ENCODE data around the gene MUC20.
"Not testable (repeated sequence)": the region's sequence is repeated elsewhere in the genome, so short reads cannot be mapped to it uniquely, and the experiment has no call there.

Gene MUC20

DNA sequence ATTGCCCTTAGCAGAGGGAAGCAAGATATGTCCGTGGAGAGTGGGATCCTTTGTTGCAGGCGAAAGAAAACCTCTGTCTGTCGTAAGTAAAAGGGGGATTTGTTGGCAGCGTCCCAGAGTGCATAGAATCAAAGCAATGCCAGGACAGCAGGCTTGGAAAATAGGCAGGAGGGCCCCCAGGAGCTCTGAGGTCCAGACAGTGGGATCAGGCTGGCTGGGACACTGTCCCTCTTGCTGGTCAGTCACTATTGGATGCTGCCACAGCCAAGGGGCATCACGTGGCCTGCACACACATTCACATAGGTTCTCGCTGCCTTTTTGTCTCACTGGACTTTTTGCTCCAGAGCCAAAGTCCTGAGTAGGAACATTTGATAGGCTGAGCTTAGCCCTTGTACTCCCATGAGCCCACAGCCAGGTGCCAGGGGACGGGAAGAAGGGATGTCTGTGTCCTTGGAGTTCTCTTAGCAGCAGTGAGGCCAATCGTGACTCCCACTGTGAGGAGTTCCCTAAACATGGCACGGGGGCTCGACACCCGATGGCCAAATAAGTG lies 10.7 kb downstream of the MUC20 start:
- DNase-seq, result no peak

DNA sequence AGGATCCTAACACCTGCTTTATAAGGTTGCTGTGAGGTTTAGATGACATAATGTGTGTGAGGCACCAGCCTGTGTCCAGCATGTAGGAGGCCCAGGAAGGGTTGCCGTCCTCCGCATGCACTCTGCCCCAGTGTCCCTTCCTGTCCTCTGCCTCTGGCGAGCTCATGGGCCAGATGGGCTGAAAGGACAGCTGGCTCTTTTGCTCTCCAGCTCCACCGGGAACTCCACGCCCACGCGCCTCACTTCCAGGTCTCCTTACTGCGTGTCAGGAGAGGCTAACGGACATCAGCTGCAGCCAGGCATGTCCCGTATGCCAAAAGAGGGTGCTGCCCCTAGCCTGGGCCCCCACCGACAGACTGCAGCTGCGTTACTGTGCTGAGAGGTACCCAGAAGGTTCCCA lies 12.2 kb downstream of the MUC20 start:
- no peak for DNase-seq

DNA sequence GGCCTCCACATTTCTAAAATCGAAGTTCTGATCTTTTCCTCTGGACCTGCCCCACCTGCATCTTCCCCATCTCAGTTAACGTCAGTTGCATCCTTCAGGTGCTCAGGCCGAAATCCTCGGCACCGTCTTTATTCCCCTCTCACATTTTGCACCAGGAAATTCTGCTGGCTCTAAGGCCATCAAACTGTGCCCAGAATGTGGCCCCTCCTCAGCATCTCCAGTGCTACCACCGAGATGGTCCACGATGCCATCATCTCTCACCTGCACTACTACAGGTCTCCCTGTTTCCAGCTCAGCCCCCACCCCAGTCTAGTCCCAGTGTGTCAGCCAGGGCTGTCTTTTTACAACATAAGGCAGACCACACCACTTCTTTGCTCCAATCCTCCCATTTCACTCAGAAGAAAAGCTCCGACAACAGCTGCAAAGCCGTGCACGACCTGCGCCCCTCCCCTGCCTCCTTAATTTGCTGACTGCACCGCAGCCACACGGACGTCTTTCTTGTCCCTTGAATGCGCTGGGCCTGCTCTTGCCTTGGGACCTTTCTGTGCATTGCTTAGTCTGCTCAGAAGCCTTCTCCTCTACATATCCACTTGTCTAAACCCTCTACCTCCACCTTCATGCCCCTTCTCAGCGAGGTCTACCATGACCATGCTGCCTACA lies 14.4 kb downstream of the MUC20 start:
- DNase-seq, result no peak

DNA sequence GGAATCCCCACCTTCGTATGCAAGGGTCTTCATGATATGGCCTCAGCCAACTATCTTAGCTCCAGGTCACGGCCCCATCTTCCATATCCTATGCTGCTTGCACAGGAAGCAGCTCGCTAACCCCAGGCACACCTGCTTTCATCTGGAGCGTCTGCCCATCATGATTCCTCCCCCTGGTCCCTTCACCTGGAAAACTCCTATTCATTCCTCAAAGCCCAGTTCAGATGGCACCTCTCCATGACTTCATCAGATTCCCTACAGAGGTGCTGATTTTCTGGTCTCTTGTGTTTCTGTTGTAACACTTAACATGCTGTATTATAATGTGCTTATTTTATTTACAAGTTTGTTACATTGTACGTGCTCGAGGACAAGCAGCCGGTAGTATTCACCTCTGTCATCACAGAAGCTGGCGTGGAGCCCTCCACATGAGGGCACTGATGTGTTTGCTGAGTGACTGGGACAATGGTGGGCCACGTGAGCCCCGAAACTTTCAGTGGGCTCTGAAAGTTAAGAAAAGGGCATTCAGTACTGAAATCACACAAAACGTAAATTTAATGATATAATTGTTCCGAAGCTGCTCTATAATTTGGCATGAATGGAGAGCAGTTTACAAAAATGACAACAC lies 16.2 kb downstream of the MUC20 start:
- DNase-seq, result no peak

DNA sequence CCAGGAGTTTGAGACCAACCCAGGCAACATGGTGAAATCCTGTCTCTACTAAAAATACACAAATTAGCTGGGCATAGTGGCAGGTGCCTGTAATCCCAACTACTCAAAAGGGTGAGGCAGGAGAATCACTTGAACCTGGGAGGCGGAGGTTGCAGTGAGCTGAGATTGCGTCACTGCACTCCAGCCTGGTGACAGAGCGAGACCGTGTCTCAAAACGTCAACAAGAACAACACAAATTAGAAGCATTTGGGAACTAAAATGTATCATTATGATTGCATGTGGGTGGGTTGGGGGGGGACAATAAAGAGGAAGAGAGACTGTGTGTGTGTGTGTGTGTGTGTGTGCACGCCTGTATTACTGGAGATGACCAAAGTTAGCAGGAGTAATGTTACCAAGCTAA lies 17.0 kb downstream of the MUC20 start:
- DNase-seq, result not testable (repeated sequence)

DNA sequence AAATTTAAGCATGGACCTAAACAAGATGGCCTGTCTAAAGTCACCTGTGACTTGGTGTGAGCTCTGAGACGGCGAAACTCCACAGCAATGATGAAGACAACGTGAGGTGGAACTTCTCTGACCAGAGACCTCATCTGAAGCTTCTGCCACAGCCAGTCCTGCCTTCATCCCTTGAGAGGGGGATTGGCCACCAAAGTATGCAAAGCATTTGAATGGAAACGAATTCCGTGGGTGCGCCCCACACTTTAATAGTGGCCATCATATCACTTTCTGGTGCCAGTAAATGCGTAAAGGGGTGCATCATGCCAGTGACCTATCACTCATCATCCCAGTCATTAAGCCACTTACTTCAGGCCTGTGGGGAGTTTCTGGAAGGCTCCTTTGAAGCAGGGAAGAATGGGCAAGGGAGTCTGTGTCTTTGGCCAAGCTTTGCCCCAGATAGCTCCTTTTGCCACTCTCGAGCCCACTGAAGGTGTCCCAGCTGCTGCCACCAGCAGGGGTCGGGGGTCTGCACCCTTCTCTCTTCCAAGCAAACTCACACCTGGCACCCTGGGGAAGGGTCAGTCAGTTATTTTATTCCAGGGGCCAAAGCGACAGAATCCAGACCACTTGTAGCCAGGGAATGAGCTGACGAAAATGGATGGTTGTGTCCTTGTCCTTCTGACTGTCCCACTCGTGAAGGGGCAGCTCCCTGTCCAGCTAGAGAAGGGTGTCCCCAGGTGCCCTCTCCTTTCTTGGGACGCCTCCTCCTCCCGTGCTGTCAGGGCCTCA lies 17.7 kb downstream of the MUC20 start:
- no peak for DNase-seq

DNA sequence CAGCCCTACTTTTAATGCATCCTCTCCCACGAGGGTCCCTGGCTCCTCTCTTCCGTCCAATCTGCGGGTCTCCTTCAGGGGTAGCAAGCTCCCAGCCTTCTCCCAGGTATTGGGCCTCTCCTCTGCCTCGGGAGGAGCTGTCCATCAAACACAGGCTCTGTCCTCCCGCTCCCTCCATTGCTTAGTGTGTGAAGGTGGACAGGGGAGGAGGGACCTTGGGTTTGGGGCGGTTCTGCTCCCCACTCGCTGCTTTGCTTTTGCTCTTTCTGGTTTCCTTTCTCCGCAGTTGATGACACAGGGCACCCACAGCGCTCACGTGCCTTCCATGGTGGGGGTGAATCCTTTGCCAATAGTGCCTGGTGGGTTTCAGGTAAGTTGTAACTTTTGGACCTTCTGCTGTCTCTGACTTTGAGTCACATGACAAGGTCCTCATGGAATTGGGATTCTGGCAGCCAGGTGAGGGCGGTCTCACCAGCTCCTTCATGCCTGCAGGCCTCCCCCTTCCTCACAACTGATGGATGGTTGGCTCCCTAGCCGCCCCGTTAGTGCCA lies 18.9 kb downstream of the MUC20 start:
- no peak for DNase-seq

DNA sequence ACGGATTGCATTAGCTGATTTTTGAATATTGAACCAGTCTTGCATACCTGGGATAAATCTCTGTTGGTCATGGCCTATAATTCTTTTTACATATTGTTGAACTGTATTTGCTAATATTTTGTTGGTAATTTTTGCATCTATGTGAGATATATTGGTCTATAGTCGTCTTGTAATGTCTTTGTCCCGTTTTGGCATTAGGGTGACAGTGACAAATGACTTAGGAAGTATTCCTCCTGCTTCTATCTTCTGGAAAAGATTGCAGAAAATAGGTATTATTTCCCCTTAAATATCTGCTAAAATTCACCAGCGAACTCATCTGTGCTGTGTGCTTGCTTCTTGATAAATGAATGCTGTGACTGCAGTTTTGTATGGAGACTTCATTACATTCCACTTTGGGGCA lies 23.7 kb downstream of the MUC20 start:
- DNase-seq, result no peak

DNA sequence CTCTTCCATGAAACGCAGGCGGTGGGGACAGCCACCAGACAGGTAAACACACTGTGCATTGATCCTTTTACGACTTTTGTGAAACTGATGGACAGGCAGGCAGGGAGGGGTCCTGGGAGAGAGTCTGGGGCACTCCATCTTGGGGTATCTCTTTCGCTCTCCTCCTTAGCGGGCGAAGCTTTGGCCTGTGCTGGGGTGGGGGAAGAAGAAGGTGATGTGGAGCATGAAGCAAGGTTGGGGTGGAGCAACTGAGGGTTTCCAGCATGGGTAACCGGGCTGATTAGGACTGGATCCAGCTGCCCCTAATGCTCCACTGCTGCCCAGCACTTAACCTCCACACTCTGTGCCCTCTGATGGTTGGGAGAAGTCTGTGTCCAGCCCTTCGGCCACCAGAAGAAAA lies 25.6 kb downstream of the MUC20 start:
- DNase-seq, result no peak

DNA sequence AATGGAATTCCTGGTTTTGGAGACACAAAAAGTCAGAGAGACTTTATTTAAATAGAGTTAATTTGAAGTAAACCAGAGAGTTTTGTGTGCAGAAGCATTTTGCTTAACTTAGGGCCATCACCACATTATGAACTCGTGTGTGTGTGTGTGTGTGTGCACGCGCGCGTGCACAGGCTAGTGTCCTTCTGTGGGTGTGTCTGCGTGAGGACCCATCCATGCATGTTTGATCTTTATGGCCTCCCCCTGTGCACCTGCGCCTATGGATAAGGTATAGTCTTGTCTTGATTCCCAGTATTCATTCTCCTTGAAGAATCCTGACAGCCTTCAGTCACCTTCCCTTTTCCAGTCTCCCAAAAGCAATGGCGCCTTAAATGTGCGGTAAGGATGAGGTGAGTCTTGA lies 26.0 kb downstream of the MUC20 start:
- no peak for DNase-seq

DNA sequence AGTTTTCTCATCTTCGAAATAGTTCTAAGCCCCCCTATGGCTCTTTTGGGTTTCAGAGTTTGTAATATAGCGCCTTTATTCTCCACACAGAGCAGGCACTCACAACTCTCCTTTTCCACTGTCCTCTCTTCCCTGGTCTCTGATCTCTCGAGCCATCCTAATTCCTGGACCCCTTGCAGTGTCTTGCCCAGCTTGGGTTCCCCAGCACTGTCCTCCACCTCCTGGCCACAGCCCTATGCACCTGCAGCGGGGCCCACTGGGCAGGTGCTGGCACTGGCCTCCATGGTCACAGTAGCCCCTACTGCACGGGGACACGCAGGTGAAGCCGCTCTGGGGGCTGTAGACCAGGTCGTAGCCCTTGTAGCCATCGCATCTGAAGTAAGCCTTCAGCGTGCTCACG lies 27.9 kb downstream of the MUC20 start:
- no peak for DNase-seq

DNA sequence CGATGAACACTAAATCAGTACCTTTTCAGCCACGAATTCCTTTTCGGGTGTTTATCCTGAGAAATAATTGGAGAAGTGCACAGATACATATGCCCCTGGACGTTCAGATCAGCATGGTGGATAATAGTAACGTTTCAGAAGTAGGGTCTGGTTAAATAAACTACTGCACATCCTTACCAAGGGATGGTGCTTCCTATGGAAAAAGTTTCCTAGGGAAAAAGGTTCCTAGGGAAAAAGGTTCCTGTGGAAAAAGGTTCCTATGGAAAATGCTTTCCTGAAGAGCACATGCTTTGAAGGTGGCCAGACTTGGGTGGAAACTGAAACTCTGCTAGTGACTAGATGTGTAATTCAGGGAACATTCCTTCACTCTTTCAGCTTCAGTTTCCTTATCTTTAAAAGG lies 28.3 kb downstream of the MUC20 start:
- DNase-seq, result not testable (repeated sequence)

DNA sequence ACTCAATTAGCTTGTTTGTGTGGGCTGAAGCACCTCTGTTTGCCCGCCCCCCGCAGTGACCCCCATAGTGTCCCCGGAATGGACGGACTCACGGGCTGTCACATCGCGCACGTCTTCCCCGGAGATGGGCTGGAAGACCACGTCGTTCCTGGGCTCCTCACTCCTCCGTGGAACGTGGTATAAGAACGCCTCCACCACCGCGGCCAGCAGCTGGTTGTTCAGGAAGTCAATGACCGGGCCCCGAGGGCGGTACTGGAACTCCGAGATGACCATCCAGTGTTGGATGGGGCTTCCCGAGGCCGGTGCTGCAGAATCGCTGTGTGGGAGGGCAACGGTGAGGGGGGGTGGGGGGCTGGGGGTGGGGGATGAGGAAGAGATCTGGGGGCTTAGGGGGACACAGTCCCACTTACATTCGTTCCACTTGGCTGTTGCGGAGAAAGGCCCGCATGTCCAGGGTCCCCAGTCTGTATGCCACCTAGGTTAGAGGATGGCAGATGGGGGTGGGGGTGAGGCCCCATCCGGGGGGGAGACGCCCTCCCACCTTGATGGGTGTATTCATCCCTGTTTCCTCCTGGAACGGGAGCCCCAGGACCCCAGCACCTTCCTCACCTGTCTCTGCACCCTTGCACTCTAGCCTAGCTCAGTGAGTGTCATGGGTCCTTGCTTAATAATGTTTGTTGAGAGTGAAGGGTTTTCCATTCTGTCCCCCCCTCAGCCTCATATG lies 30.2 kb downstream of the MUC20 start:
- DNase-seq, result no peak

DNA sequence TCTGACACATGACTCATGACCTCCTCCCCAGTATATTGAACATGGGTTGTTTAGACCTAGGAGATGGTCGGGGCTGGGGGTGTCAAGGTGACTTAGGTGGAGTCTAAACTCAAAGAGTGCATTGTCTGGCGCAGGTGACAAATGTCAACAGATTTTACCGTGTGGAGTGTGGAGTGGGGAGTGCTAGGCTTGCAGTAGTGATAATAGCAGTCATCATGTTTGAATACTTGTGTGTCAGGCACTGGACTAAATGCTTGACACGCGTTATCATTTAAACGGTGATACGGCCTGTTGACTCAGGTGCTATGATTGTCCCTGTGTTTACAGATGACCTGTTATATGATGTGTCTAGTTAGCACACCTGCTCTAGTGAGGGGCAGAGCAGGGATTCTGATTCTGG lies 30.8 kb downstream of the MUC20 start:
- peak; percentile 93 for DNase-seq

DNA sequence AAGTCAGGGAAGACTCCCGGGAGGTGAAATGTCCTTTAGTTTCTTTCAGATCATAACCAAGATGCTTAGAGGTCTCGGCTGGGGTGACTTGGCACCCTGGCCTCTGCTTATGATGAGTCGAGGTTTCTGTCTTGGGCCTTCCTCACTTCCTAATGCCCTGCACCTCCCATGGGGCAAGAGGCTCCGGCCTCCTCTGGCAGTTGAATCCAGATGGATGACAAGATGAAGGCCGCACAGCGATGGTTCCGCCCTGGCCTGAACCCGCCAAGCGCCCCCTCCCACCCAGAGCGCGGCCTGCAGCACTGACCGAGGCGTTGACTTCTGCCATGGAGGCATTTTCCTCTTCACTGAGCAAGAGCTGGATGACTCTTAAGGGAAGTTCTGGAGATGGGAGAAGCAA lies 31.3 kb downstream of the MUC20 start:
- no peak for DNase-seq

DNA sequence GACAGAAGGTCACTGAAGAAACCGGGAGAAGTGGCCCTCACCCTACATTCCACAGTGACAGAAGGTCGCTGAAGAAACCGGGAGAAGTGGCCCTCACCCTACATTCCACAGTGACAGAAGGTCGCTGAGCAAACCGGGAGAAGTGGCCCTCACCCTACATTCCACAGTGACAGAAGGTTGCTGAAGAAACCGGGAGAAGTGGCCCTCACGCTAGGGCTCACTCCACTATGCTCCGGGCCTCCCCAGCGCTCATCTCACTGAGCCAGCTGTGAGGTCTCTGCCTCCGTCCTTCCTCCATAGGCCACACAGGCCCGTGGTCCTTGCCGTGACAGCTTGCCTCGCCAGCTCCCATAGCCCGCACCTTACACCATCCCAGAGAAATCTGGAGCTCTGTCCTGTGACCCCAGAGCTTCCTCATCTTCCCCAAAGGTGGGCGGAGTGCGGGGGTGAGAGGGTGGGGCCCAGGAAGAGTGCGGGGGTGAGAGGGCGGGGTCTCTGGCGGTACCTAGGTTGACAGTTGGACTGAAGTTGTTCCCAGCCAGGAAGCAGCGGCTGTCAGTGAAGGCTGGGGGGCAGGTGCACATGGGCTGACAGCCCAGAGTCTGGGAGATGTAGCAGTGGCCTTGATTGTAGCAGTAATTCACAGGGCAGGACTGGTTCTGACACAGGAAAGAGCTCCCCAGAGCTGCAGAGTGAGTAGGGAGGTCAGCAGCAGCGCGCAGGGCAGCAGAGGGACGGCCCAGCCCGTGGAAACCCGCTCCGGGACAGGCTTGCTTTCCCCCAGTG lies 32.0 kb downstream of the MUC20 start:
- no peak for DNase-seq

DNA sequence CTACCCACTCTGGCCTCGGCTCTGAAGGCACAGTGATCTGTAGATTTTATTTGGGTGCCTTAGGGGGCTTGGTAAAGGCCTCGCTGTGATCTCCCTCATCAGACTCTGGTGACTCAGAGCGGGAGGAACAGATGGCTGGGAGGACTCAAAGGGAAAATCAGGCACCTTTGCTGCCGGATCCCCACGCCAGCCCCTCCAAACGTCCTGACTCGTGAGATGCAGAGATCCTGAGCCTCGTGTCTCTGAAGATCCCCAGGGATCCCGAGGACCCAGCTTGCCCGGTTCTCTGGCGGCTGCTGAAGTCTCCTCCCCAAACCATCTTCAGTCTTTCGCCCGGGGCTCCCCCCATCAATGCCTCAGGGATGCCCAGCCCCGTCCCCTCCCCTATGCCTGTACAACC lies 32.8 kb downstream of the MUC20 start:
- DNase-seq, result no peak

DNA sequence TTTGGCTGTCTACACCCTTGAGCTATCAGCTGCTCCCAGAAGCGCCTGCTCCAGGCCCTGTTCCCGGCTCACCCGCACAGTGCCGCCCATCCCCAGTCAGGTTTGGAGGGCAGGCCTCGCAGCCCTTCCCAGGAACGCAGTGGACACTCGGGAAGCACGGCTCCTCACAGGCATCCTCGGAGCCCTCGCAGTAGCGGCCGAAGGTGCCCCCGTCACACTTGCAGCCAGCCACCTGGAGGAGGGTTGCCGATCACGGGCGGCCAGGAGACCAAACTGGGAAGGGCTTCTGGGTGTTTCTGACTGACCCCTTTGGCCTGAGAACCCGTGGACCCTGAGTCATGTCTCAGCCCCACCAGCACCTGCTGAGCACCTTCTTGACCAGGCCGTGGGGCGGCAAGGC lies 33.4 kb downstream of the MUC20 start:
- DNase-seq, result no peak

DNA sequence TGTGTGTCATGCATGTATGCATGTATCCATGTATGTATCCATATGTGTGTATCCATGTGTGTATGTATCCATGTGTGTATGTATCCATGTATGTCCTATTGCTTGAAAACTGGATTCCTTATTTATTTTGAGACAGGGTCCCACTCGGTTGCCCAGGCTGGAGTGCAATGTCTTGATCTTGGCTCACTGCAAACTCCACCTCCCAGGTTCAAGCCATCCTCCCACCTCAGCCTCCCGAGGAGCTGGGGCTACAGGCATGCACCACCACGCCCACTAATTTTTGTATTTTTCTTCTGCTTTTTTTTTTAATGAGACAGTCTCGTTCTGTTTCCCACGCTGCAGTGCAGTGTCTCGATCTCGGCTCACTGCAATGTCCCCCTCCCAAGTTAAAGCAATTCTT lies 34.1 kb downstream of the MUC20 start:
- no peak for DNase-seq

DNA sequence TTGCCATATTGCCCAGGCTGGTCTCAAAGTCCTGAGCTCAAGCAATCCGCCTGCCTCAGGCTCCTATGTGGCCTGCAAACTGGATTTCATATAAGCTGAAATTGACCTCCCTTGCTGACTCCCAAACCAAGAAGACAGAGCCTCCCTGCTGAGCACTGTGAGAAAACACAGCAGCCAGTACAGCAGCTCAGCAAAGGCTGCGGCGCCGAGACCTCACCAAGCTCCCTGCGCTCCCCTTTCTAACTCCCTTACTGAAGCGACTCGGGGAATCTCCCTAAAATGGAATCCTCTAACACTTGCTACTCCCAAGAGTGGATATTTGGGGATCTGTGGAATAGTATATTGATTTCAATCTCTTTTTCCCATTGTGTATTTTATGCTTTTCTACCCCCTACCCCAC lies 34.6 kb downstream of the MUC20 start:
- DNase-seq, result no peak

DNA sequence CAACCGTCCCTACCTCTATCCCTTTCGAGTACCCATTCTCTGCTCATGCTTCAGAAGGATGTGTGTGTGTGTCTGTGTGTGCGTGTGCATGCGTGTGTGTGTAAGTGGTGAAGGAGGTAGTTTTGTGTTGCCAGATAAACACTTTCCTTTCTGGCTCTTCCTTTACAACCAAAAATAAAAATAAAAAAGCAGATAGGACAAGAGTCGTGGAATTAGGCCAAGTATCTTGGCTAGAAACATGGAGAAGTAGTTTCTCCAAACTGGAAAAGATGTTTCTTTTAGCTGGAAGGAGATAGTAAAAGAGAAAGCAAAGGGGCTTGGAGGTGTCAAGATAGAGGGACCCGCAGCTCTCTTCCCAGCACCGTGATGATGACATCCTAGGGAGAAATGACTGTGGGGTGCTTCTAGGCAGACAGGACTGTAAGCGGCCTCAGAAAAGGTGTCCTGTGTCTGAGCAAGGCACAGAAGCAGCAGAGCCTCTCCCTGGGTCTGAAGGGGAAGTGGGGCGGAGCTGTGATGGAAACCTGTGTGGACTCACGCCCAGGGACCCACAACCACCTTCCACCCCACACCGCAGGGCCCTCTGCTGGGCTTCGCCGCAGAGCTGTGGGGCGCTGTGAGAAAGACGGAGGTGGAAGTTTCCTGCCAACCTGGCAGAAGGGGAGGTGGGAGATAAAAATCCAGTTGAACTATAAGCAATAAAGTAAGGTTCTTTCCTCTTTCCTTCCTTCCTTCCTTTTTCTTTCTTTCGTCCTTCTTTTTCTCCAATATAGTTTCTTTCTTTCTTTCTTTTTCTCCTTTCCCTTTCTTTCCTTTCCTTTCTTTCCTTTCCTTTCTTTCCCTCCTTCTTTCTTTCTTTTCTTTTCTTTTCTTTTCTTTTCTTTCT lies 35.3 kb downstream of the MUC20 start:
- DNase-seq, result no peak

Measured in DMS53 (cell line).